GM21529 (cell line): ENCODE measurements around the gene DHRS3.

Source experiments
- ATAC-seq: cut with Tn5 transposase; IDR thresholded peaks from one replicate; pipeline ENCODE4 v1.9.1; 2021; ENCODE audit not compliant: unreplicated experiment

Gene DHRS3

DNA sequence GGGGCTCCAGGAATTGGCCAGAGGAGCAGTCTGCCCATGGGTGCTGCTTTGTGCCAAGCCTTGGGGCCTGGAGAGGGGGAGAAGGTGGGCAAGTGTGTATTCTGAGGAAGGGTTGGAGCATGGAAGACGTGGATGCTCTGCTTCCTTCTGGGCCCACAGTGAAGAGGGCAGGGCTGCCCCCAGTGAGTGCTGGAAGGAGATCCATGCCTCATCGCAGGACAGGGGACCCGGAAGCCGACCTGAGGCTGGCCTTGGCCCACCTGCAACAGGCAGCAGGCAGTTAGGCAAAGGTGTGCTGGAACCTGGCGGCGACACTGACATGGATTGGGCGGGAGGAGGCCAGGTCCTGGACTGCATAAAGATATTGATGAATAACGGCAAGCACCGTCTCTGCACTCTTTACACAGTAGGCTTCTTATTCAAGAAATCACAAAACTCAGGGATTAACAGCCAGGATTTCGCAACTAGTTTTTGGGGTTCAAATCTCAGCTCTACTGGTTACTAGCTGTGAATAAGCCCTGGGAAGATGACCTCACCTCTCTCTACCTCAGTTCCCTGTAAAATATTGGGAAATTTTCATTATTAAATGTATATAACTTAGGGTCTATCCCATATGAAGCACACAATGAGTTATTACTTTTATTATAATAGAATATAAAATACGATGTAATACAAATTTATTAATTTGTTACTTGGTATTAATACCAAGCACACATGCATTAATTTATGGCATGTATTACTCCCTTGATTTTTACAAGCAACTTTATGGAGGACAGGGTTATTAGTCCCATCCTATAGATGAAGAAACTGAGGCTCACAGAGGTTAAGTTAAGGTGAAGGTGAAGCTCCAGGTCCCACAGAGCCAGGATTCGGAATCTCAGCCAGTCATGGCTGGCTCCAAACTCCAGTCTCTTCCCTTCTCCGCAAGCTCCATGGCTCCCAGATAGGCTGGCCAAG, 62.3 kb downstream of the DHRS3 start:
- no peak for ATAC-seq

DNA sequence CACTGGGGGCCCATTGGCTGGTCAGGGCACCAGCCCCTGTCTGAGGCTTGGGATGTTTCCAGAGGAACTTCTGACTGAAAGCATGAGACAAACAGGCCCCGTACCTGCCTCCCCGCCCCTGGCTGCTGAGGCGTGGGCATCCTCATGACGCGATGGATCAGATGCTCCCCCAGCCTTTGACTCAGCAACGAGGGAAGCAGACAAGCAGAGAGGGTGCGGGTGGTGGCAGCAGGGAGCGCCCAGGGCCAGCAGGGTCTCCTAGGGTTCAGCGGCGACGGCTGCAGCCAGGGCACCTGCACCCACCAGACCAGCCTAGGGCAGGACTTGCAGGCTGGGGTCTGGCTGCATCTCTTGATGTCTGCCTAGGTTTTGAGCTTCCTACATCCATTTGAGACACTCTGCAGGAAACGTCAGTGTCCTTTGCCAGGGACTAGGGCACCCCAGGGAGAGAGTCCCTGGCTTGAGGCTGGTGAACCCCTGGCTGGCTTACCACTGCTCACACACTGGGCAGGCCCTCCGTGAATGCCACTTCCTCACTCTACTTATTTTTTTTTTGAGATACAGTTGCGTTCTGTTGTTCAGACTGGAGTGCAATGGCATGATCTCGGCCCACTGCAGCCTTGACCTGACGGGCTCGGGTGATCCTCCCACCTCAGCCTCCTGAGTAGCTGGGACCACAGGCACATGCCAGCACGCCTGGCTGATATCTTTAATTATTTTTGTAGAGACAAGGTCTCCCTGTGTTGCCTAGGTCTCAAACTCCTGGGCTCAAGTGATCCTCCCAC, 63.3 kb downstream of the DHRS3 start:
- no peak for ATAC-seq

DNA sequence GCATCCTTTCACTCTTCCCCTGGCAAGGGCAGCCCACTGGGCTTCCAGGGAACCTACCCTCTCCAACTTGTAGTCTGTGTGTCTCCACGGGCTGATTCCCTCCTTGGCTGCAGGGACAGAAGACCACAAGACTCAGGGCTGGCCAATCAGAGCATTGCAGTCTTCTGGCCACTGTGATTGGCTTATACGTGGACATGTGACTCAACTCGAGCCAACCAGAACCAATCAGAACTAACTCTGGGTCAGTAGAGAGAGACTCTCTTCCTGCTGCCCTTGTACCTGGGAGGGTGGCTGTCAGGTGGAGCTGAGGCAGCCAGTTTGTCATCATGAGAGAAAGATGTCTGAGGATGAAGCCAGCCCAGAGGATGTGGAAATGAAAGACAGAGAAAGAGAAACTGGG, 64.0 kb downstream of the DHRS3 start:
- ATAC-seq, result no peak

DNA sequence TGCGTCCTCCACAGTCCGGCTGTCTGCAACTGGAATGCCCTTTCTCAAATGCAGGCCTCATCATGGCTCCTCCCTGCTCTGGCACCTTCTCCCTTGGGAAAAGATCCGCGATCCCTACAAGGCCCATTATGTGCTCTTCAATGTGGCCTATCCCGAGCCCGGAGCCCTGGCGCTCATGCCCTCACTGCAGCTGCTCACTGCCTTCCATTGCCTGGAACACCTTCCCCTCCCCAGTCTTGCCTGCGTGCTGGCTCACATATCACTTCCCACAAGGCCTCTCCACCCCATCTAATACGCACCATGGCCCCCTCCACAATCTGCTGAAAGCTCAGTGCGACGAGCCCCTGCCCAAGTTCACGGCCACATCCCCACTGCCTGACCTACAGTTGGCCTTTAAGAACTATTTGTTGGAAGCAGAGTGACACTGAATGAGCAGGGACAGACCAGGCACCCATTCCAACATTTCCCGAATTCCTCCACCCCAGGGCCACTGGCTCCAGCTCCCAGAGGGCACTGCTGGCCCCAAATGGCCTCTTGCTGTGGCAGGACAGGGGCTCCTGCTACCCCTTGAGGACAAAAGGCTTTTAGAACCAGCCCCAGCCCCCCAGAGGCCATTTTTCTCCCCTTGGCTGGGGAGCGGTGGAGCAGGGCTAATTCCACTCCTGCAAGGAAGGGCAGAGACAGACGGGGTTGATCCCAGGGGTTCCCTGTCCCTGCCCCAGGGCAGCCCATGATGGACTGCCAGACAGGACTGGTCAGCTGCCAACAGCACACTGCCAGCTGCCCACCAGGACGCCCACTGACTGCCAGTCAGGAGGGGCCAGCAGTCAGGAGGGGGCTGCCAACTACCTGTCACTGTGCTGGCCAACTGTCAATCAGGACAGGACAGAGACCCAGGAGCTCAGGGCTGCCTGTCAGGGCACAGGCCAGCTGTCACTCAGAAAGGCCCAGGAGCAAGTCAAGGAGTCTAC, 64.8 kb downstream of the DHRS3 start:
- ATAC-seq, result no peak

DNA sequence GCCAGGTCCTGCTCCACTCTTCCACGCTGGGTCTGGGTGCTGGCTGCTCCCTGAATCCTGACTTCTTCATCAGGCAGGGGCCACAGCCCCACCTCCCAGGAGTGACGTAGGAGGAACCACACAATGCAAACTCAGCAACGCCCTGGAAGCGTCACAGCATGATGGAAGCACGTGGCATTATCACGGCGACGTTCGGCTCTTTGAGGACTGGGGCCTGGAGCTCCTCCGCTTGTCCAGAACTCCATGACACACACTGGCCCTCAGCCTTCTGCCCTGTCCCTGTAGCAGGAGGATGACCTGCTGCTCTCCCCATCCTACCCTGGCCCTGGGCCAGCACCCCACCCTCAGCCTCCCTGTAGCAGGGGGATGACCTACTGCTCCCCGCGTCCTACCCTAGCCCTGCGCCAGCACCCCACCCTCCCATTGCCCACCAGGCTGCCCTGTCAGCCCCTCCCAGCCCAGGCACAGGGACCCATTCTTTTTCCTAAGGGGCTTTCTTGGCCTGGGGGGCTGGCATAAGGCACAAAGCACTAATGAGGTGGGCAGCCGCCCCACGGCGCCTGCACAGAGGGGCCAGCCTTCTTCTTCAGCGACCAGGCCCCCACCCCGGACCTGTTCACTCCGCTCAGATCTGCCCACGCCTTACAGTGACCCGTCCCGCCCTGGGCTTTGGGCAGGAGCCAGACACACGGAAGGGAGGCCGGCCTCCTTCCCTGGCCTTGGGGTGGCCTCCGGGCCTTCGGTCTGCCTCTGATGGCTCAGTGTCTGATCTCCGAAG, 65.7 kb downstream of the DHRS3 start:
- ATAC-seq, result no peak

DNA sequence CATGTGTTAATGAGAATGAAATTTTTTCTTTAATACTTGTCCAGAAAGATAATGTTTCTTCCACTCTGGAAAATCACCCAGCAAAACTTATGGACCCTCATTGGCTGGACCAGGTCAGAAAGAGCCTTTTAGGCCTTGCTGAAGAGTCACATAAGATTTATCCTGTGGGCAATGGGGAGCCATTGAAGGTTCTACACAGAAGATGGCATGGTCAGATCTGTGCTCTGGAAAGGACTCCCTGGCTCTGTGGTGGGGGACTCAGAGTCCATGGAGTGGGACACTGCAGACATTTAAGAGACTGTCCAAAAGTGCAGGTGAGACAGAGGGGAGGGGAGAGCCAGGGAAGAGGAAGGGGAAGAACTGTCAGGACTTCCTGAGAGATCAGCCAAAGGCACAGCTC, 66.4 kb downstream of the DHRS3 start:
- ATAC-seq, result no peak

DNA sequence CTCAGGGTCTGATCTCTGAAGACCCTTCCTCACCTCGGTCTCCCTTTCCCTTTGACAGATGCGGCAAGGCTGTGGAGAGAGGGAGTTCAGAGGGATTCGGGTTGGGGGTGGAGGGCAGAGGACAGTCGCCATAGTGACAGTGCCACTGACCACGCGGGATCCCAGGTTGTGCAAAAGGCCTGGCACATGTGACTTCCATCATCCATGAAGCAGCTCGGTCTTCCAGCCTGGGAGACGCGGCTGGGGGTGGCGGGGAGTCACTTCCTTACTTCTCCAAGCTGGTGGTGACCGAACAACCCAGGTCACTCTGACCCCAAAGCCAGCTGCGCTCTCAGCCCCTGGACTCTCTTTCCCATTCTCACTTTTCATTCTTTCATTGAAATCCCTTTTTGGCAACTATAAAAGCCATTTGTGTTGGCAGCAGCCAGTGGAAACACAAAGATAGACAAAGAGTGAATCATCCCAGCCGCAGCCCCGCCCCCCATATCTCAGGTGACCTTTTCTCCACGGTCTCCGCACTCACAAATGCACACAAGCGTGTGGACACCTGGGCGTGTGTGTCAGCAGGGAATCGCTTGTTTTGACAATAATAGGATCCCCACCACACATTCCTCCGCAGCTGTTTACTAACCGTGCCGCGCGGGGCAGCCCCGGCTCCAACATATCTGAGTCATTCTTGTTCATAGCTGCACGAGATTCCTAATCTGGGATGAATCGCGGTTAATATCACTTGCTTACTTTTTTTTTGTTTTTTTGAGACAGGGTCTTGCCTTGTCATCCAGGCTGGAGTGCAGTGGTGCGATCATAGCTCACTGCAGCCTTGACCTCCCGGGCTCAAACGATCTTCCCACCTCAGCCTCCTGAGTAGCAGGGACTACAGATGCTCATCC, 68.3 kb downstream of the DHRS3 start:
- ATAC-seq, result no peak

DNA sequence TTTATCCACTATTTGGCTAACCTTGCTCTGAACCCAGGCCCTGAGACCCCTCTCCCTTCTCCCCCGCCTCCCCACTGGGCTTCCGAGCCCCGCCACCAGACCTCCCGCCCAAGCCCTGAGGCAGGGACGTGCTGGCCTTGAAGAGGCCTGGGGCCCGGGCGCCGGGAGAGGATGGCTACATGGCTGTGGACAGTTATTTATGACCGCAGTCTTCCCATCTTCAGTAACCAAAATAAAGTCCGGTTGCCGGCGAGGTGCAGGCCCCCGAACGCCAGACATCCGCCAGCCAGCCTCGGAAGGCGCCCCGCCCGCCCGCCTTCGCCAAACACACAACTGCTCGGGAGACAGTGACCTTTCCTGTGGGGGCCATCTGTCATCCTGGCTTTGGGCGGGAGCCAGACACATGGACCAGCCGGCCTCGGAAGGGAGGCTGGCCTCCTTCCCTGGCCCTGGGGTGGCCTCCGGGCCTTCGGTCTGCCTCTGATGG, 69.0 kb downstream of the DHRS3 start:
- no peak for ATAC-seq

DNA sequence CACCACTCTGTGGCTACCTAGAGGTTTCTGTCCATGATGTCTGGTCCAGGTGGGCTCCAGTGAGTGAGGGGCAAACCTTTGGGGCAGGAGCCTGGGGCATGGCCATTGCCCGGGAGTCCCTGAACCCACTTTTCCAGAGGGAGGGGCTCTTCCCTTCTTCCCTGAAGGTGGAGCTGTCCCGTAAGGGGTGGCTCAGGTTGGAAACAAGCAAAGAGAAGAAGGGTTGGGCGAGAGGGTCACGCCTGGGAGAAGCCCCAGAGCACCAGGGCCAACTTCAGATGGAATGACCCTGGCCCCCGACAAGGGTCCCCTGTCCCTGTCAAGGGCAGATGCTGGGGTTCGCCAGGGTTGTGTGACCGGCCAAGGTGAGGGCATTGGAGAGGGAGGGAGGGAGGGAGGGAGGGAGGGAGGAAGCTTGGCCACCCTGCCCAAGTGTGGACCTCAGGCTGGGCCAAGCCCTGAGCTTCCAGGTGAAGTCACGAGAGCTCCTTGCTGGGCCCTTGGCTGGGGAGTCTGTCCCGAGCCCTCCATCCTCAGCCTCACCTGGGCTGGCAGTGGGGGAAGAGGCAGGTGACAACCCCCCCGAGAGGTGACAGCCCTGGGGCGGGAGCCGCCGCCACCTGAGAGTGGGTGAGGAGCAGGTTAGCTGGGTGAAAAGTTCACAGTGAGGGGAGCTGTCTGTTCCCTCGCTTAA, 69.6 kb downstream of the DHRS3 start:
- no peak for ATAC-seq

DNA sequence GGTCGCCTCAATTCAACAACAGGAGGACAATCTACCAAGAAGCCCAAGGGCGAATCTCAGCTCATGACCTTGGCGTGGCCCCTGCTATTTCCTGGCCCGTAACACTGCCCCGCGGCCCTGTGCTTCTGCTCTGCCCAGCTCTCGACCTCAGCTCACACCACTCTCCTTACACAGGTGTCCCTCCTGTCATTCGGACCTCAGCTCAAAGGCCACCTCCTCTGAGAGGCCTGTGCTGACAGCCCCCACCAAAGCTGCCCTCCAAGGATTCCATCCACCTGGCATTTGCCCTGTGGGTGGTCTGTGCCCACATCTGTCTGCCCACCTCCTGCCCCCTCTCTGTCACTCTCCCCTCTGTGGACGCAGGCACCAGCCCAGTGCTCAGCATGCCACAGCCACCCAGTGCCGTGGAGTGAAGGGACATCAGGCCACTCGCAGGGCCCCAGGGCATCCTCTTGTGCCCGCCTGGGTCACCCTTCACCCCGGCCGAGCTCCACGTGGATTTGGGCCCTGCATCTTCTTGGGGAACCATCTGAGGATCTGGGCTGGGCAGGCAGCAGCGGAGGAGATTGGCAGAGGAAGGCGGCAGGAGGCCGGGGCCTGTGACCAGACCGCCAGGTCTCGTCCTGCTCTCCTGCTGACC, 70.3 kb downstream of the DHRS3 start:
- no peak for ATAC-seq

DNA sequence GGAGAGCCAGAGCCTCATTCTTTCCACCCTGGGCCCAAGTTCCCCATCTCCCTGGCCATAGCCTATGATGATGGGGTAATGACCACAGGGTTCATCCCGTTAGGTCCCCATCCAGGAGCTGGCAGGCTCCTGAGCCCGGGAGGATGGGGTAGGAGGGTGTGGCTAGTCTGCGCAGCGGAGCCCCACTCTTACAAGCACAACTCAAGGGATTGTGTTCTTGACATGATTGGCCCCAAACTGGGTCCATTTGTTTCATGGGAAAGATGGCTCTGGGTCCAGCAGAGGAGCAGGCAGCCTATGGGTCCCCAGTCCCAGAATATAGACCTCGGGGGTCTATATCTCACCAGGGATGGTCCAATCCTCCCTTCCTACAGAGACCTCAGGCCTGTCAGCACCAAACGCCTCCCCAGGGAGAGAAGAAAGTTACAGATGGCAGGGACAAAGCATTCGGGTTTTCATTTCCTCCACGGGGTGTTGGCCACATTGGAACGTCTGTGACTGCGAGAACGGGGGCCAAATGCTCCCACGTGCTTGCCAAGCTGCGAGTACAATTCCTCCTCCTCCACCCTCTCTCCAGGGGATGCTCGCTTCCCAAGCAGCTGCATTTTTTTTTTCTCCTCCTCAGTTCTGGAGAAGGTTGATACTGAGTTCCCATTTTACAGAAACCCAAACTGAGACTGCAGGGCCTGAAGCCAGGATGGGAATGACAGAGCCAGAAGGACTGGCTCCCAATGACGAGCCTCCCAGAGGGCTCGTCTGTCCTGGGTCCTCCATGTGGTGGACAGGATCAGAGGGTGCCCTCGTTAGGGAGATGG, 71.0 kb downstream of the DHRS3 start:
- no peak for ATAC-seq

DNA sequence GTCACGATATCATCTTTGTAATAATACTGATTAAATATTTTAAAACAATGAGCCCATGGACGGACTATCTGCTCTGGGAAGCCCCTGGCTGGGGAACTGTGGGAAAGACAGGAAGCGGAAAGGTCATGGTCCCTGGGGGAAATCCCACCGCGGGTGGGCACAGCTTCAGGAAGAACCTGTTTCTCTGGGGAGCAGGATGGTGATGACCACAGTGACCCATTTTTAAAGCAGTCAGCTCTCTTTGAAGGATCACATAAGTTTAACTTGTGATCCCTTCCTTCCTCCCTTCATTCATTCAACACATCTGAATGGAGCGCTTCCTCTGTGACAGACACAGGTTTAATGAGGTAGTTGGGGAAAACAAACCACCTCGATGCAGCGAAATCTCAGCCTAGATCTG, 73.0 kb downstream of the DHRS3 start:
- ATAC-seq, result no peak

DNA sequence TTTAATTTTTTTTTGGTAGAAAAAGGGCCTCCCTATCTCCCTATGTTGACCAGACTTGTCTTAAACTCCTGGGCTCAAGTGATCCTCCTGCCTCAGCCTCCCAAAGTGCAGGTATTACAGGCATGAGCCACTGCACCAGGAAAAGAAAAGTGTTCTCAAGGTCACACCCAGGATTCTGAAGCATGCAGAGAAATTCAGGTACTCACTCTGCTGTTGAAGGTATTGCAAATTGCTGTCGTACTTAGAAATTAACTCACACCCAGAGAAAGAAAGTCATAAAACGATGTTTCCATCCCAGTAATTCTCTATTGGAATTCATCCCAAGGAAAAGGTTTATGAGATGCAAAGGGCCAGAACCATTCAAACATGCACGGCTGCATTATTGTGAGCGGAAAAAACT, 73.7 kb downstream of the DHRS3 start:
- no peak for ATAC-seq

DNA sequence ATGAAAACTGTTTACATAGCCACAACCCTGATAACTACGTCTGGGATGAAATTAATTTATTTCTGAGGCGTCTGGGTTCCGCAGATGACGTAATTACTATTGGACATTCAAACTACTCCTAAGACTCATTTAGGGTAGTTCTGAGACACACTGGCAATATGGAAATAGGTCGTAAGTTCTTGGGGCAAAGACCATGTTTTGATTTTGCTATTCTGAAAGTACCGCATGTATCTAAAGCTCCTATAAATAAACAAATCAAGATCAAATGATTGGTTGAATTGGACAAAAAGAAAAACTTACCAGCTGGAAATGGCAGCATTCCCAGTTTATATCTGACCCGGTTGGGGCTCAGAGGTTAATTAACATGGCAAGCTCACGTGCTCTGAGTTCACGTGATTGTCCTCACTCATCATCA, 74.3 kb downstream of the DHRS3 start:
- ATAC-seq, result no peak

DNA sequence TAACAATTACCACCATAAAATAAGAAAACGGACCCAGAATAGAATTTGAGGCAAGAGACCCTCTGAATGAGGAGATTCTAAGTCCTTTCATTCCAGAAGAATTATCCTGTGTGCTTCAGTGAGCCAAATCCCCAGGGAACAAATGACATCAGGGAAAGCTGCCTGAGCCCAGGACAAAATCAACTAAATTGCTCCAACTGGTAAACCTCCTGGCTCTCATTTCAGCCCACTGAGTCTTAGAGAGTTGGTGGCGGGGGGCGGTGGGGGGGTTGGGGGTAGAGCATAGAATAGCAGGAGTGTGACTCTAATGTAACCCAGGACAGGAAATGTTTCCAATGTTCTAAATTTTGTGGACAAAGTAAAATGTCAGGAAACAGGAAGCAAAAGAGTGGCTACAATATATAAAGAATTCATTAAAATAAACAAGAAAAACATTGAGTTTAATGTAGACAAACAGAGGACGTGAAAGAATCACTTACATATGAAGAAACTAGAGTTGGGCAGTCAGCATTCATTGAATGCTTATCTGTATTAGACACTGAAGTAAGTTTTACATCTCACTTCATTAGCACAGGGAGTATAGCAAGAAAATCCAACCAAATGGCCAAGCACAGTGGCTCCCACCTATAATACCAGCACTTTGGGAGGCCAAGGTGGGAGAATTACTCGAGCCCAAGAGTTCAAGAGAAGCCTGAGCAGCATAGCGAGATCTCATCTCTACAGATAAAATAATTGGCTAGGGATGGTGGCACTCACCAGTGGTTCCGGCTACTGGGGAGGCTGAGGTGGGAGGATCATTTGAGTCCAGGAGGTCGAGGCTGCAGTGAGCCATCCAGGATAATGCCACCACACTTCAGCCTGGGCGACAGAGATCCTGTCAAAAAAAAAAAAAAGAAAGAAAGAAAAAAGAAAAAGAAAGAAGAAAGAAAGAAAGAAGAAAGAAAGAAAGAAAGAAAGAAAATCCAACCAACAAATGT, 75.1 kb downstream of the DHRS3 start:
- no peak for ATAC-seq

DNA sequence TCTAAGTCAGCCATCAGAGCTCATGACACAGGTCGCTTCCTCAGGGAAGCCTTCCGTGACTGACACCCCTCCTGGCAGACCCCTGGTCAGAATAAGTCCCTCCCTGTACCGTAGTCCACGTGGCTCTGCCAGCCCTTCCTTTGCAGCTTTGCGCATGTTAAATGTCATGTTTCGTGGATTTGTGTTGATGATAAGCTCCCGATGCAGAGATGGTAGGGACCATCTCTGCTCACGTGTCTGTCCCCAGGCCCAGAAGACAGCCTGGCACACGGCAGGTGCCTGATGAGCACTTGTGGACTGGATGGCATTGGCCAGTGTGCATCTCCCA, 75.9 kb downstream of the DHRS3 start:
- no peak for ATAC-seq
